Epithelial cell of proximal tubule (primary cell): ENCODE data around the gene BLOC1S1. TPM values are rescaled to one million over a fixed set of nuclear protein-coding genes. Genes with fewer than 3 reads are reported as not detected.

Experiments
- DNase-seq: peaks from one replicate; pipeline ENCODE4 v3.0.0-alpha.2; 2011; ENCODE audit warnings: low read depth
- H3K4me3 ChIP-seq: 2 replicates; pipeline ENCODE4 v1.5.1; 2011; ENCODE audit warnings: low read depth, mild to moderate bottlenecking, low read length
- total RNA-seq: library from RNA; depleted of rRNA; stranded (reverse); fragments of >200 nt; gene quantifications from 2 replicates; pipeline ENCODE4 v1.2.3, GENCODE V29; 2015
- TF ChIP-seq, protein P1 (sequence below): conservative IDR thresholded peaks from 2 replicates; pipeline ENCODE4 v1.5.1; 2012; ENCODE audit warnings: low read depth, mild to moderate bottlenecking, low read length

The BLOC1S1 gene
- total RNA-seq, 1 donor from 2014 or later = 187 TPM

- H3K4me3 ChIP-seq = no peak overlapping the region
- TF ChIP-seq, protein P1, sequence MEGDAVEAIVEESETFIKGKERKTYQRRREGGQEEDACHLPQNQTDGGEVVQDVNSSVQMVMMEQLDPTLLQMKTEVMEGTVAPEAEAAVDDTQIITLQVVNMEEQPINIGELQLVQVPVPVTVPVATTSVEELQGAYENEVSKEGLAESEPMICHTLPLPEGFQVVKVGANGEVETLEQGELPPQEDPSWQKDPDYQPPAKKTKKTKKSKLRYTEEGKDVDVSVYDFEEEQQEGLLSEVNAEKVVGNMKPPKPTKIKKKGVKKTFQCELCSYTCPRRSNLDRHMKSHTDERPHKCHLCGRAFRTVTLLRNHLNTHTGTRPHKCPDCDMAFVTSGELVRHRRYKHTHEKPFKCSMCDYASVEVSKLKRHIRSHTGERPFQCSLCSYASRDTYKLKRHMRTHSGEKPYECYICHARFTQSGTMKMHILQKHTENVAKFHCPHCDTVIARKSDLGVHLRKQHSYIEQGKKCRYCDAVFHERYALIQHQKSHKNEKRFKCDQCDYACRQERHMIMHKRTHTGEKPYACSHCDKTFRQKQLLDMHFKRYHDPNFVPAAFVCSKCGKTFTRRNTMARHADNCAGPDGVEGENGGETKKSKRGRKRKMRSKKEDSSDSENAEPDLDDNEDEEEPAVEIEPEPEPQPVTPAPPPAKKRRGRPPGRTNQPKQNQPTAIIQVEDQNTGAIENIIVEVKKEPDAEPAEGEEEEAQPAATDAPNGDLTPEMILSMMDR = no peak
- DNase-seq = no peak
Measured at GRCh38 chr12:55679691-55680090, 36.2 kb upstream of the BLOC1S1 start.

DNA sequence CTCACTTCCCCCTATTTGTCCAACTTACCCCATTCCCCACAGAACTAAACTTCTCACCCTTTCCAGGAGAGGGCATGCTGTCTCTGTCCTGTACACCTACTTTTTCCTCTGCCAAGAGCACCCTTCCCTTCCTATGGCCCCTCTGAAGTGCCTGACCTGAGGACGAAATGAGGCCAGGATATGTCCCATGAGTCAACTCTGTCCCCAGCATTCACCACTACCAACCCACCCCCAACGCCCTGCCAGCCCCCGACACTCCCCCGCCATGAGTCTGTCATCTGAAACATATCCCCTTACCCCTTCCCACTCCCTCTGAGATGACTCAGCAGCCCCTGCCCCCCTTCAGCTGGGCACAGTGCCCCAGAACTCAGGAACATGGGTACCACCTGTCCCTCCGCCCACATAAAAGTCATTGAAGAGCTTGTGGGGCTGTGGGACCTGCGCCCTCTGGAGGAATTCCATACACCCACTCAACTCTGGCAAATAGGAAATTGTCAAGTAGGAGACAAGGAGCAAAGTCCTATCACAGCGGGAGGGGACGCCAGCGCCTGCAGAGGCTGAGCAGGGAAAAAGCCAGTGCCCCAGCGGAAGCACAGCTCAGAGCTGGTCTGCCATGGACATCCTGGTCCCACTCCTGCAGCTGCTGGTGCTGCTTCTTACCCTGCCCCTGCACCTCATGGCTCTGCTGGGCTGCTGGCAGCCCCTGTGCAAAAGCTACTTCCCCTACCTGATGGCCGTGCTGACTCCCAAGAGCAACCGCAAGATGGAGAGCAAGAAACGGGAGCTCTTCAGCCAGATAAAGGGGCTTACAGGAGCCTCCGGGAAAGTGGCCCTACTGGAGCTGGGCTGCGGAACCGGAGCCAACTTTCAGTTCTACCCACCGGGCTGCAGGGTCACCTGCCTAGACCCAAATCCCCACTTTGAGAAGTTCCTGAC is 34.4 kb upstream of the BLOC1S1 start:
- DNase-seq = peak; percentile 69
- peak overlapping the region; percentile 78 for H3K4me3 ChIP-seq
- TF ChIP-seq, protein P1 = peak; percentile 60

DNA sequence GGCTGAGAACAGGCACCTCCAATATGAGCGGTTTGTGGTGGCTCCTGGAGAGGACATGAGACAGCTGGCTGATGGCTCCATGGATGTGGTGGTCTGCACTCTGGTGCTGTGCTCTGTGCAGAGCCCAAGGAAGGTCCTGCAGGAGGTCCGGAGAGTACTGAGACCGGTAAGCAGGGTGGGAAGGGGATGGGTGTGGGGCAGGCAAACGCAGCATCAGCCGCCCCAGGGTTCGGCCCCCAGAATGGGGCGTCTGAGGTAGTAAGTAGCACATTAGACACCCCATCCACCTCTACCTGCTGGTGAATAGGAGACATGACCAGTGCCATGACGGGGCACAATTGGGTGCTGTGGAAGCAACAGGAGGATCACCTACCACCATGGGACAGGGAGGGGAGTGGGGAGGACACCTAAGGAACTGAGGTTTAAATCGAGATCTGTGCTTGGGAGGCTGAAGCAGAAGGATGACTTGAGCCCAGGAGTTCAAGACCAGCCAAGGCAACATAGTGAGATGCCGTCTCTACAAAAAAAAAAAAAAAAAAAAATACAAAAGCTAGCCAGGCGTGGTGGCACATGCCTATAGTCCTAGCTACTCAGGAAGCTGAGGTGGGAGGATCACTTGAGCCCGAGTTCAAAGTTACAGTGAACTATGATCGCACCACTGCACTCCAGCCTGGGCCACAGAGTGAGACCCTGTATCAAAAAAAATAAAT is 33.6 kb upstream of the BLOC1S1 start:
- TF ChIP-seq, protein P1 = no peak
- peak overlapping the region; percentile 78 for H3K4me3 ChIP-seq
- DNase-seq = no peak

- TF ChIP-seq, protein P1 = no peak
- no peak for DNase-seq
- H3K4me3 ChIP-seq = no peak overlapping the region
Measured at GRCh38 chr12:55683676-55684075, 32.2 kb upstream of the BLOC1S1 start.

DNA sequence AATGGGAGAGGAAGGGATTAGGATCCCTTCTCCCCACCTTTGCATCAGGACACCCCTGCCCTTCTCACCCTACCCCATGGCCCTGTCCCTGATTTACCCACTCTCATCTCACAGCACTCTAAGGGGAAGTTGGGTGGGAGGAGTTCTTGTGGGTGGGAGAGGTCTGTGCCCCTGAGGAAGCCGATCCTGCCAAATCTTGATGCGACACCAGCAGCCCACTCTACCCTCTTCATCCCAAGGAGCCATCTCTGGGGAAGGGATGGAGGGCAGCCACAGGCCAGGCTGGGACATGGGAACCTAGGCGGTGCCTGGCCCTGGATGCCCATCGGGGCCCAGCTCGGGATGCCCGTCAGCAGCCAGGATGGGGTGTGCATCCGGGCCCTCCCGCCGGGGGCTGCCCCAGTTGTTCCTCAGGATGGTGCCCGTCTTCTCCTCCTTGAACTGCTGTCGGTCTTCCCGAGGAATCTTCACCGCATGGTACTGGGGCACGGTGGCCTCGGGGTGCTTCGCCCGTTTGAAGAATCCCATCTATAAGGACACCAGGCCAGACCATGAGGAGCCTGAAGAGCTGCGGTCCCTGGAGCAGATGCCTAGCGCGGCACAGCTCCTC is 31.0 kb upstream of the BLOC1S1 start:
- TF ChIP-seq, protein P1 = no peak
- no peak for DNase-seq
- H3K4me3 ChIP-seq = no peak overlapping the region

DNA sequence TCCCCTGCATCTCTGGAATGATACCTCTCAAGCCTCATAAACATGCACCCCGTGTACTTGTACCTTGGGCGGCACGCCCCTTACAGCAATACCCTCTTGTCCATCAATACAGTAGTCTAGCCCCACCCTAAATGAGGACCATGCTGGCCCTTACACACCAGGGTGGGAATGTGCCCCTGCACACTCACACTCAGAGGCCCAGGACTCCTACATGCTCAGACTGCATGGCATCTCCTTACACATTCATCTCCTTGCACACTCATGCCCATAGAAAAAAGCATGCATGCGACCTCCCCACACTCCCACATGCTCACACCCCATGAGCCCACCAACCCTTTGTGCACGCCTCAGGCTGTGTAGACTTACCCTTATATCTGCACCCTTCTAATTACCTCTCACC is 30.2 kb upstream of the BLOC1S1 start:
- DNase-seq = no peak
- TF ChIP-seq, protein P1 = no peak

More for the DNA sequence above, 30.2 kb upstream of the BLOC1S1 start:
- H3K4me3 ChIP-seq = no peak overlapping the region
